ENCODE data around the gene RTN4R.
"Not testable (repeated sequence)": the region's sequence is repeated elsewhere in the genome, so short reads cannot be mapped to it uniquely, and the experiment has no call there.

Gene RTN4R

GRCh38 chr22:20304646-20305045 is 36.5 kb upstream of the RTN4R start:
- H3K27ac ChIP-seq: no peak overlapping the region
- TF ChIP-seq CTCF (conservative IDR thresholded peaks at IDR 0.05): no peak

GRCh38 chr22:20303229-20303534 is 35.1 kb upstream of the RTN4R start:
- H3K27ac ChIP-seq: not testable (repeated sequence)

GRCh38 chr22:20302438-20303228 is 34.5 kb upstream of the RTN4R start:
- H3K27ac ChIP-seq: no peak overlapping the region
- no peak for TF ChIP-seq CTCF (conservative IDR thresholded peaks at IDR 0.05)

- no peak for TF ChIP-seq CTCF (conservative IDR thresholded peaks at IDR 0.05)
- H3K27ac ChIP-seq: peak overlapping the region; percentile 43
These were observed 31.6 kb upstream of the RTN4R start for GRCh38 chr22:20299746-20300136.

GRCh38 chr22:20298803-20299745 is 31.0 kb upstream of the RTN4R start:
- peak overlapping the region; percentile 43 for H3K27ac ChIP-seq
- TF ChIP-seq CTCF (conservative IDR thresholded peaks at IDR 0.05): no peak

GRCh38 chr22:20298110-20298802 is 30.1 kb upstream of the RTN4R start:
- H3K27ac ChIP-seq: peak overlapping the region; percentile 43; the same call in 1 of the 2 replicates
- TF ChIP-seq CTCF (conservative IDR thresholded peaks at IDR 0.05): no peak

GRCh38 chr22:20297414-20298109 is 29.4 kb upstream of the RTN4R start:
- no peak overlapping the region for H3K27ac ChIP-seq
- TF ChIP-seq CTCF (conservative IDR thresholded peaks at IDR 0.05): no peak

Measured in VCaP (cell line).